Stomach (tissue), 4 donors: ENCODE measurements around the gene ST6GALNAC3.

Source experiments
- POLR2AphosphoS5 ChIP-seq, 3 donors: sonication (generic); formaldehyde crosslinking; IDR thresholded peaks; one replicate each; pipeline ENCODE4 v1.6.1; 2016; ENCODE audit warnings: antibody characterized with exemption in 3 of 3
- TF ChIP-seq, protein P1 (sequence below), 7 experiments: fragments of 450-650 bp in 4 of 7; fragments of 200-600 bp in 3 of 7; sonication (generic) in 3 of 7; IDR thresholded peaks; one replicate each; pipeline ENCODE4 v1.5.1; 2016 to 2019; ENCODE audit warnings: antibody characterized with exemption in 7 of 7, control low read depth in 2 of 7, mild to moderate bottlenecking in 1 of 7

DNA sequence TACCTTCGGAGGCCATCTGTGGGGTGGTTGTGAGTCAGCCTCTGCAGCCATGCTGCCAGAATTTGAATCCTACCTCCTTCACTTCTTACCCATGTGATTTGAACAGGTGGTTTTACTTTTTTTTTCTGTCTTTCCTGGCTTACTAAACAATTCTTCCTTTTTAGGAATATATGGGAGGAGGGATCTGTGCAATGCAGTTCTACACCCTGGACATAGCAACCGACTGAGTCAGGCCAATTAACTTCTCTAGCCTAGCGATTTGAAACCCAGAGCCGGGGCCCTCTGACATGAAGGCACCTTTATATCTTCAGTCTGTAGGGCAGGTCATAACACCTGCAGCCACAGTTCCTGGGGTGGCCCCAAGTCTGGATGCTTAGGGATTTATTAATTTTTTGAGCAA is 83.6 kb downstream of the ST6GALNAC3 start:
- TF ChIP-seq, protein P1, sequence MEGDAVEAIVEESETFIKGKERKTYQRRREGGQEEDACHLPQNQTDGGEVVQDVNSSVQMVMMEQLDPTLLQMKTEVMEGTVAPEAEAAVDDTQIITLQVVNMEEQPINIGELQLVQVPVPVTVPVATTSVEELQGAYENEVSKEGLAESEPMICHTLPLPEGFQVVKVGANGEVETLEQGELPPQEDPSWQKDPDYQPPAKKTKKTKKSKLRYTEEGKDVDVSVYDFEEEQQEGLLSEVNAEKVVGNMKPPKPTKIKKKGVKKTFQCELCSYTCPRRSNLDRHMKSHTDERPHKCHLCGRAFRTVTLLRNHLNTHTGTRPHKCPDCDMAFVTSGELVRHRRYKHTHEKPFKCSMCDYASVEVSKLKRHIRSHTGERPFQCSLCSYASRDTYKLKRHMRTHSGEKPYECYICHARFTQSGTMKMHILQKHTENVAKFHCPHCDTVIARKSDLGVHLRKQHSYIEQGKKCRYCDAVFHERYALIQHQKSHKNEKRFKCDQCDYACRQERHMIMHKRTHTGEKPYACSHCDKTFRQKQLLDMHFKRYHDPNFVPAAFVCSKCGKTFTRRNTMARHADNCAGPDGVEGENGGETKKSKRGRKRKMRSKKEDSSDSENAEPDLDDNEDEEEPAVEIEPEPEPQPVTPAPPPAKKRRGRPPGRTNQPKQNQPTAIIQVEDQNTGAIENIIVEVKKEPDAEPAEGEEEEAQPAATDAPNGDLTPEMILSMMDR (IDR thresholded peaks at IDR 0.05) = no peak
- no peak for TF ChIP-seq POLR2AphosphoS5 (IDR thresholded peaks at IDR 0.05)
